HK-2 (cell line): ENCODE measurements around the gene EPS8L2.
A peak's percentile ranks its signal among the peaks of the same experiment; 100 is the strongest.
"Not testable (repeated sequence)": the region's sequence is repeated elsewhere in the genome, so short reads cannot be mapped to it uniquely, and the experiment has no call there.

Source experiments
- DNase-seq: peaks from one replicate; pipeline ENCODE4 v3.0.0-alpha.2; 2018; ENCODE audit not compliant: unreplicated experiment

Gene EPS8L2

GRCh38 chr11:725624-726202 lies 19.7 kb downstream of the EPS8L2 start:
- no peak for DNase-seq

GRCh38 chr11:726278-727220 lies 20.5 kb downstream of the EPS8L2 start:
- DNase-seq: no peak

GRCh38 chr11:727281-727701 lies 21.3 kb downstream of the EPS8L2 start:
- DNase-seq: no peak

- DNase-seq: peak; percentile 93
Measured at GRCh38 chr11:727859-728748, 22.1 kb downstream of the EPS8L2 start.

GRCh38 chr11:728901-729491 lies 23.0 kb downstream of the EPS8L2 start:
- no peak for DNase-seq

GRCh38 chr11:729492-730074 lies 23.6 kb downstream of the EPS8L2 start:
- DNase-seq: no peak

- DNase-seq: no peak
Measured at GRCh38 chr11:733072-733471, 27.0 kb downstream of the EPS8L2 start.

- DNase-seq: not testable (repeated sequence)
Measured at GRCh38 chr11:734541-734940, 28.5 kb downstream of the EPS8L2 start.

- DNase-seq: no peak
Measured at GRCh38 chr11:737366-737765, 31.3 kb downstream of the EPS8L2 start.

- not testable (repeated sequence) for DNase-seq
Measured at GRCh38 chr11:737899-738298, 31.9 kb downstream of the EPS8L2 start.

- DNase-seq: no peak
Measured at GRCh38 chr11:742156-742546, 36.1 kb downstream of the EPS8L2 start.

- no peak for DNase-seq
Measured at GRCh38 chr11:742571-743201, 36.7 kb downstream of the EPS8L2 start.

- DNase-seq: no peak
Measured at GRCh38 chr11:745428-745827, 39.4 kb downstream of the EPS8L2 start.

GRCh38 chr11:746289-747157 lies 40.5 kb downstream of the EPS8L2 start:
- DNase-seq: no peak

GRCh38 chr11:747158-748006 lies 41.4 kb downstream of the EPS8L2 start, which contains the start of gene TALDO1:
Gene TALDO1, plus strand, starts transcription at chr11:747464. Its CDS starts 18 bp downstream, at chr11:747482.
- peak; percentile 83 for DNase-seq

GRCh38 chr11:748007-748359 lies 42.0 kb downstream of the EPS8L2 start:
- no peak for DNase-seq

GRCh38 chr11:749731-750130 lies 43.7 kb downstream of the EPS8L2 start:
- DNase-seq: no peak

GRCh38 chr11:760236-760635 lies 54.2 kb downstream of the EPS8L2 start:
- DNase-seq: no peak

- DNase-seq: no peak
Measured at GRCh38 chr11:761526-762108, 55.6 kb downstream of the EPS8L2 start.
